Activated T-cell treated with anti-CD3 and anti-CD28 coated beads for 1 hour (primary cell): Measurements from ENCODE around the gene TBCA.
"Not testable (repeated sequence)": the region's sequence is repeated elsewhere in the genome, so short reads cannot be mapped to it uniquely, and the experiment has no call there.

Experiments used
- DNase-seq: peaks from one replicate; pipeline ENCODE4 v3.0.0-alpha.2; 2020; ENCODE audit warnings: low read depth

TBCA gene

GRCh38 chr5:77772729-77773128, 3.4 kb downstream of the TBCA start:
- DNase-seq, result no peak

- no peak for DNase-seq
These were observed 4.7 kb downstream of the TBCA start for GRCh38 chr5:77771452-77771851.

- no peak for DNase-seq
These were observed 5.7 kb downstream of the TBCA start for GRCh38 chr5:77770293-77771005.

GRCh38 chr5:77768978-77769377, 7.2 kb downstream of the TBCA start:
- DNase-seq, result no peak

GRCh38 chr5:77767301-77767700, 8.8 kb downstream of the TBCA start:
- DNase-seq, result no peak

GRCh38 chr5:77761606-77762005, 14.5 kb downstream of the TBCA start:
- no peak for DNase-seq

GRCh38 chr5:77758141-77758938, 17.8 kb downstream of the TBCA start:
- no peak for DNase-seq

GRCh38 chr5:77751328-77752023, 24.7 kb downstream of the TBCA start:
- no peak for DNase-seq

- not testable (repeated sequence) for DNase-seq
These were observed 25.2 kb downstream of the TBCA start for GRCh38 chr5:77750928-77751327.

GRCh38 chr5:77748160-77748559, 28.0 kb downstream of the TBCA start:
- no peak for DNase-seq

GRCh38 chr5:77744116-77744515, 32.0 kb downstream of the TBCA start:
- DNase-seq, result no peak

- no peak for DNase-seq
These were observed 33.0 kb downstream of the TBCA start for GRCh38 chr5:77743181-77743580.

- DNase-seq, result no peak
These were observed 34.5 kb downstream of the TBCA start for GRCh38 chr5:77741608-77742007.

- DNase-seq, result no peak
These were observed 41.3 kb downstream of the TBCA start for GRCh38 chr5:77734885-77735284.

- DNase-seq, result no peak
These were observed 43.0 kb downstream of the TBCA start for GRCh38 chr5:77733130-77733529.

GRCh38 chr5:77727190-77727589, 48.9 kb downstream of the TBCA start:
- DNase-seq, result no peak

- no peak for DNase-seq
These were observed 50.5 kb downstream of the TBCA start for GRCh38 chr5:77725616-77726015.

GRCh38 chr5:77724934-77725333, 51.2 kb downstream of the TBCA start:
- no peak for DNase-seq

GRCh38 chr5:77719666-77720363, 56.3 kb downstream of the TBCA start:
- DNase-seq, result no peak

GRCh38 chr5:77718934-77719610, 57.1 kb downstream of the TBCA start:
- DNase-seq, result no peak

- no peak for DNase-seq
These were observed 66.0 kb downstream of the TBCA start for GRCh38 chr5:77709993-77710685.
